ENCODE measurements around the gene NELFB. TPM values are rescaled to one million over a fixed set of nuclear protein-coding genes. Genes with fewer than 3 reads are reported as not detected.
A peak's percentile ranks its signal among the peaks of the same experiment; 100 is the strongest.

The NELFB gene
- total RNA-seq, 1 experiment from 2014 or later: 71.7 TPM

DNA sequence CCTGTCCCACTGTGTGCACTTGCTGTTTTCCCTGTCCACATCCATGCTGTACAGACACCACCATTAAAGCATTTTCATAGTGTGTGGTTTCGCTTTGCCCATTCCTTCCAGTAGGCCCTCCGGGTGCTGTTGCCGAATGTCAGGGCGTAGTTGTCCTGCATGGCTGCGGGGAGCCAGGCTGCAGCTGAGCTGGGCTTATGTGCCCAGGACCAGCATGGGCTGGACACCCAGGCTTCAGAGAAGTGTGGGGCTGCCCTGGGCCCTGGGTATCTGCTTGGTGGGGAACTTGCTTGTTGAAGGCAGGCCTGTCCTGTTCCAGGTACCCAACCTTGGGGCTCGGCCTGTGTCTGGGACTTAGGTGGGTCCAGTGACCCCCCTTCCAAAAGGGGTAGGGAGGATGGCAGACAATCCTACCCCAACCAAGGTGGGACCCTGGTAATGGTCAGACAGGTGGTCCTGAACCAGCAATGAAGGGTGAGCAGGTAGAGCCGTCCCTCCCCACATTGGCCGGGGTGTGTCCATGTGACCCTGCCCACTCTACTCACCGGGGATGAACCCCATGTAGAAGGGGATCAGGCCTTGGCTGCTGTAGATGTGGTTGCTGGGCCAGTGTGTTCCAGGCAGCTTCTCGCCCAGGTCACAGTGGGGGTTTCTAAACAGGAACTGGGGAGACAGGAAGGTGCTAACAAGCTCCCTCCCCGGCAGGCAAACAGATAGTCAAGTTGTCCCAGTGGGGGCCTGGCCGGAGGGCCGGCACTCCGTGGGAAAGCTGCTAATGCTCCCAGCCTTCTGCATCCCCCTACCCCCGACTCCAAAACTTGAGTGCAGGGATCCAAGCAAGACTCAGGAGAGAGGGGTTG, 11.3 kb upstream of the NELFB start:
- Mint-ChIP-seq H3K27me3 (ENCODE audit: low read depth) (peaks cover 26% of the 10 kb centered on the region), H3K4me3 (peak overlapping the region; percentile 77 to 86; a peak in 4 of 5 replicates), H3K27ac (peak overlapping the region; percentile 39 to 80 (median 79); a peak in 5 of 7 replicates), H3K9me3 (no peaks in the 10 kb centered on the region; a peak in 2 of 5 replicates), H3K4me1 (peaks cover 21 to 30% of the 10 kb centered on the region in 2 experiments), H3K36me3 (ENCODE audit: insufficient read depth in 1 of 3, low read depth in 3 of 3) (peaks cover 19 to 26% (median 23%) of the 10 kb centered on the region in 3 experiments)
- H2BK20ac ChIP-seq (ENCODE audit: low read depth, low read length, poor library complexity, severe bottlenecking): no peak overlapping the region
- H3K27me3 ChIP-seq (ENCODE audit: insufficient read depth, low read length): no peaks in the 10 kb centered on the region
- no peak overlapping the region for H4K91ac ChIP-seq (ENCODE audit: insufficient read length, low read depth, low read length)
- H3K18ac ChIP-seq (ENCODE audit: insufficient read length, low read depth, low read length): no peak overlapping the region
- no peak overlapping the region for H2BK120ac ChIP-seq (ENCODE audit: low read depth, low read length, poor library complexity, severe bottlenecking)
- H2BK12ac ChIP-seq (ENCODE audit: insufficient read length, low read depth, low read length): no peak overlapping the region
- H3K4ac ChIP-seq (ENCODE audit: low read depth, low read length): no peak overlapping the region
- WGBS (ENCODE audit: extremely low coverage, insufficient read length, low lambda C conversion rate): no CpG with 5 or more reads among the region's 15 CpGs
- no peak for DNase-seq
- H4K20me1 ChIP-seq (ENCODE audit: control insufficient read depth, insufficient read depth, insufficient read length): peaks cover 3% of the 10 kb centered on the region
- H2BK15ac ChIP-seq (ENCODE audit: low read depth, low read length): no peak overlapping the region
- H2BK5ac ChIP-seq (ENCODE audit: insufficient read length, low read length): no peak overlapping the region
- H3K4me2 ChIP-seq (ENCODE audit: insufficient read depth, insufficient read length, low read length): no peak overlapping the region
- H3T11ph ChIP-seq (ENCODE audit: low read length): no peak overlapping the region
- H3K9me3 ChIP-seq (ENCODE audit: control insufficient read depth, low read depth, low read length): no peaks in the 10 kb centered on the region
- H2AFZ ChIP-seq (ENCODE audit: low read length): no peak overlapping the region
- no peak overlapping the region for H3K14ac ChIP-seq (ENCODE audit: insufficient read depth, low read length)
- no peaks in the 10 kb centered on the region for H3K79me2 ChIP-seq (ENCODE audit: insufficient read depth, low read length)
- H3K9ac ChIP-seq (ENCODE audit: extremely low read depth, insufficient read length, low read length): no peak overlapping the region
- H3K23me2 ChIP-seq (ENCODE audit: insufficient read length, low read depth, low read length, poor library complexity, severe bottlenecking): peaks cover 12% of the 10 kb centered on the region
- H3K4me1 ChIP-seq (ENCODE audit: insufficient read depth, low read length): no peaks in the 10 kb centered on the region; the same call in 1 of the 2 replicates
- no peak overlapping the region for H3K27ac ChIP-seq (ENCODE audit: insufficient read length, low read depth, low read length)
- H4K8ac ChIP-seq (replicated peaks; ENCODE audit: insufficient read length, low read depth, low read length): no peak overlapping the region
- H4K5ac ChIP-seq (ENCODE audit: insufficient read length, low read depth, low read length): no peak overlapping the region
- H3K56ac ChIP-seq (ENCODE audit: insufficient read length, low read depth, low read length): no peak overlapping the region
- TF ChIP-seq, protein P1, sequence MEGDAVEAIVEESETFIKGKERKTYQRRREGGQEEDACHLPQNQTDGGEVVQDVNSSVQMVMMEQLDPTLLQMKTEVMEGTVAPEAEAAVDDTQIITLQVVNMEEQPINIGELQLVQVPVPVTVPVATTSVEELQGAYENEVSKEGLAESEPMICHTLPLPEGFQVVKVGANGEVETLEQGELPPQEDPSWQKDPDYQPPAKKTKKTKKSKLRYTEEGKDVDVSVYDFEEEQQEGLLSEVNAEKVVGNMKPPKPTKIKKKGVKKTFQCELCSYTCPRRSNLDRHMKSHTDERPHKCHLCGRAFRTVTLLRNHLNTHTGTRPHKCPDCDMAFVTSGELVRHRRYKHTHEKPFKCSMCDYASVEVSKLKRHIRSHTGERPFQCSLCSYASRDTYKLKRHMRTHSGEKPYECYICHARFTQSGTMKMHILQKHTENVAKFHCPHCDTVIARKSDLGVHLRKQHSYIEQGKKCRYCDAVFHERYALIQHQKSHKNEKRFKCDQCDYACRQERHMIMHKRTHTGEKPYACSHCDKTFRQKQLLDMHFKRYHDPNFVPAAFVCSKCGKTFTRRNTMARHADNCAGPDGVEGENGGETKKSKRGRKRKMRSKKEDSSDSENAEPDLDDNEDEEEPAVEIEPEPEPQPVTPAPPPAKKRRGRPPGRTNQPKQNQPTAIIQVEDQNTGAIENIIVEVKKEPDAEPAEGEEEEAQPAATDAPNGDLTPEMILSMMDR (conservative IDR thresholded peaks at IDR 0.05): no peak
- H2AK5ac ChIP-seq (ENCODE audit: insufficient read length, low read length): no peak overlapping the region
- no peak overlapping the region for H3K23ac ChIP-seq (ENCODE audit: insufficient read length, low read depth, low read length)
- no peaks in the 10 kb centered on the region for H3K79me1 ChIP-seq (ENCODE audit: insufficient read depth, low read depth, low read length, poor library complexity, severe bottlenecking)

Measured in H9 (cell line).